NCI-H187 (cell line): ENCODE results near the gene ADAMTSL2.

ENCODE experiments used
- DNase-seq, 2 experiments: peaks; one replicate each; lab custom pipeline; 2025; lab: John Stamatoyannopoulos, UW

ADAMTSL2 gene

DNA sequence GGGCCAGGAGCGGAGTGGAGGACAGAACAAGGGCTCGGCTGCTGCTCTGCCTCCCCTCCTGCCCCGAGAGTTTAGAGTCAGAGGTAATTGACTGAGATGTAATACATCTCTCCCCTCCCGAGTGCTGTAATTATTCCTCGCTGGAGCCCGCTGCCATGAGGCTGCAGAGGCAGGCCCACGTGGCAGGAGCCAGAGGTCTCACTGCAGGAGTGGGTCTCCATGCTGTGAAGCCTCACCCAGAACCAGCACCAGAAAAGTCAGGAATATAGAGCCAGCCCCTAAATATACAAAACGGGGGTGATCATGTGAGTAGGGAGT, 72.2 kb downstream of the ADAMTSL2 start:
- no peak for DNase-seq

GRCh38 chr9:133607381-133607780, 72.9 kb downstream of the ADAMTSL2 start:
- no peak for DNase-seq

- DNase-seq, result no peak
Measured at GRCh38 chr9:133607976-133608375, 73.5 kb downstream of the ADAMTSL2 start.

DNA sequence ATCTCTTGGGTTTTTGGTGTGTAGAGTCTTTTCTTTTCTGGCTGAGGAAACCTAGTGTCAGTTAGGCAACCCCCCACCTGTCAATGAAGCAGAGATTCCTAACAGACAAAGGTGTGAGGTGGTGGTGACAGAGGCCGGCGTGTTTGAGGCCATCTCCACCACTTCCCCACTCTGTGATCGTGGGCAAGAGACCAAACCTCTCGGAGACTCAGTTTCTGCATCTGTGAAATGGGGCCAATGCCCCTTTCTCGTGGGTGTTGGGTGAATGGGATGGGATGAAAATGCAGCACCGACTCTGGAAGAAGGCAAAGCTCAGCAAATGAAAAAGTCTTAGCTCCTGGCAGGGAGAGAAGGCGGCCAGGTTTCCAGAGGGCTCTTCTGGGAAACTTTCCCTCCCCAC, 73.9 kb downstream of the ADAMTSL2 start:
- DNase-seq, result no peak

DNA sequence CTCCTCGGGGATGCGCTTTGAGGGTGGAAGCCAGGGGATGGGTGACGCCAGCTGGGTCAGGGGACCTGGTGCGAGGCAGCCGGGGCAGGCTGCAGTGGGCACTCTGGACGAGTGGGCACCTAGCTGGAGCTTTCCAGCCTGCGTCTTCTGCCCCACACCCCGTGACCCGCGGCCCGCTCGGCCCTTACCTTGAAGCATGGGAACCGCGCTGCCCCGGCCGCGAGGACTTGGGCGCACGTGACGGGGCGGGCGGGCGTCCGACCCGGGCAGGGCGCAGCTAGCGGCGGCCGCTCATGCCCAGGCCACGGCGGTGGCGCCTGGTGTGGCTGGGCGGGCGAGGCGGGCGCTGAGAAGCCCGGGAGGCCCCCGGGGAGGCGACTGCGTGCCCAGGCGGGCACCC, 74.4 kb downstream of the ADAMTSL2 start:
- DNase-seq, result no peak

DNA sequence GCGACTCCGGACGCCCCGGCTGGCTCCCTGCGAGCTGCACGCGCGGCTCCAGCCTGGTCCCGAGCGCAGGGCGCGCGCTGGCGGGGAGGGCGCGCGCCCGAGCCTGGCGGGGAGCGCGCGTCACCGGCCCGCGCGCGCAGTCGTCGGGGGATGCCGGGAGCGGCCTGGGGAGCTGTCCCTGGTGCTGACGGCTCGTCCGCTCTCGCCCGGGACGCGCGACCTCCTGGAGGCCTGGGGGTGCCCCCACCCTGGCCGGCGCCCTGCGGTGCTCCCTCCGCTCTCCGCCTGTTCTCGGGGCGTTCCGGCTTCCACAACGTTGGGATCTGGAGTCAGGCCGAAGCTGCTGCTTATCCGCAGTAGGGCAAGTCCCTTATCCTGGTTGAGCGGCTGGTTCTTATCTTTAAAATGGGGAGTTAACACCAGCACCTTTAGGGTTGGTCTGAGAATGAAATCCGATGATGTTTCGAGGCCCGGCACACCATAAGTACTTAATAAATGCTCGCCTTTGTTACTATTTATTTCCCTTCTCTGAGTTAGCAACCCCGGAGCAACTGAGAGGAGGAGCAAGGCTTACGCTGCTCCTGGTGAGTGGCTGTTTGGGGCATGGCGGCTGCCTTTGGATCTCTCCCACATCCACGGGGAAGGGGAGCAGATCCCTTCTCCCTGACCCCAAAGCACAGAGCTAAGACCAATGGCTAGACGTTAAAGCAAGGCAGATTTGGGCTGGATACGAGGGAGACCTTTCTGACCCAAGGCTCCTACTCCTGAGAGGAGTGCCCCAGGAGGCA, 75.0 kb downstream of the ADAMTSL2 start, which contains the start of gene FAM163B:
Gene FAM163B (minus strand): TSS at position 79 of the 788 bp plus-strand sequence. CDS start 29,166 bp downstream, outside the sequence.
- no peak for DNase-seq

- DNase-seq, result no peak
Measured at GRCh38 chr9:133610845-133611244, 76.3 kb downstream of the ADAMTSL2 start.

- no peak for DNase-seq
Measured at GRCh38 chr9:133612051-133612450, 77.5 kb downstream of the ADAMTSL2 start.

- DNase-seq, result no peak
Measured at GRCh38 chr9:133612816-133613215, 78.3 kb downstream of the ADAMTSL2 start.

GRCh38 chr9:133613432-133613831, 78.9 kb downstream of the ADAMTSL2 start:
- no peak for DNase-seq

DNA sequence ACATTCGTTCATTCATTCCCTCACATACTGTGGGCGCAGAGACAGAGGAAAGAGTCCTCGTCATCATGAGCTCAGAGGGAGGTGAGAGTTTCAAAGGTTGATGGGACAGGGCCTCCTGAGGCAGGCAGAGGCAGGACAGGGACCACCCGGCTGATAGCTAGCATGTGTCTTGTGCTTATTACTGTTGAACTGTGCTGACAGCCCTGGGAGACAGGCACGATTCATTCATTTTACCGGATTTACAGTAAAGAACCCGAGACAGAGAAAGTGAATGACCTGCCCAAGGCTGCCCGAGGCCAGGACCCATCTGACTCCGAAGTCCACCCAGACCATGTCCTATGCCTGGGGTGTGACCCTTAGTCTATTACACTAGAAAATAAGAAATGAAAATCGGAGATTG, 79.6 kb downstream of the ADAMTSL2 start:
- DNase-seq, result no peak

DNA sequence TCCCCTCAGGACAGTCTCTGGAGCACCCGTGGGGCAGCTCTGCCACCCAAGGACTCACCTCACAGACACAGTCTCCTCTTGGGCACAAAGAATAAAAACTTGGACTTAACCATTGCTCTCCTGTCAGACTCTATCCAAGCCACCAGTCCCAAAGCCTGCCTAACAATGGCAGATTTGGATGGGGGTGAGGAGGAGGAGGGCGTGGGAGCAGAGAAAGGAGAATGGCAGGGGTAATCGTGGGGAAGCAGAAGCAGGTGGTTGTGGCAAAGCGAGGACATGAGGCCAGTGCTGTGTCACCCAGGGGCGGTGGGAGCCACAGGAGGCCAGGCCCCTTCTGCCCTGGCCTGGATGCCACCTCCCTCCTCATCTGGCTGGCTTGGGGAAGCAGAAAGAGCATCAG, 80.2 kb downstream of the ADAMTSL2 start:
- no peak for DNase-seq

DNA sequence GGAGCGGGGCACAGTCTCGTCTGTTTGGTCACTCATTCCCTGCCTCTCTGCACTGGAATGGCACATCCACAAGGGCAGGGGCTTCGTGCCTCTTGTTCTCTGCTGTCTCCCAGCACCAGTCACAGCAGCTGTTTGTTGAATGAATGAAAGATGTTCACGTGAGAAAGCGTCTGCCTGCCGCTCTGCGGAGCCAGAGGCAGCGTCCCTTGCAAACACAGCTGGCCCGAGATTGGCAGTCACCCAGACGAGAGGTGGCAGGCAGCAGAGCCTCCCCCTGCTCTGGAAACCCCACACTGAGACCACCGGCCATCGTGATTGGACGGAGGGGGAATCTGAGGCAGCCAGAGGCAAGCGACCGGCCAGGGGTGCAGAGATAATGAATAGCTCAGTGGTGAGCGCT, 80.7 kb downstream of the ADAMTSL2 start:
- DNase-seq, result no peak

GRCh38 chr9:133615606-133616188, 81.2 kb downstream of the ADAMTSL2 start:
- no peak for DNase-seq

- DNase-seq, result no peak
Measured at GRCh38 chr9:133616643-133617405, 82.3 kb downstream of the ADAMTSL2 start.

DNA sequence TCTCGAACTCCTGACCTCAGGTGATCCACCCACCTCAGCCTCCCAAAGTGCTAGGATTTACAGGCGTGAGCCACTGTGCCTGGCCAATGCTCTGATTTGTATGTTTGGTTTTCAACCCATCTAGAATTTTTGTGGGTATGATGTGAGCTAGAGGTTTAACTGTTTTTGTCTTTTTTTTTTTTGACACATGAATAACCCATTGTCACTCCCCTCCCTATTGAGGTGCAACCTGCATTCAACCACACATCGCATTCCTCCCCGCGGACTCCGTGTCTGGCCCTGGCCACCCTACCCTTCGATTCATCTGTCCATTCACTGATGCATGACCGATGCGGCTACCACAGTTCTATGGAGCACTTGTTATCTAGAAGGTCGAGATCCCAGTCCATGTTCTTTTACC, 84.2 kb downstream of the ADAMTSL2 start:
- no peak for DNase-seq

GRCh38 chr9:133619791-133620190, 85.3 kb downstream of the ADAMTSL2 start:
- DNase-seq, result no peak

GRCh38 chr9:133621725-133622267, 87.3 kb downstream of the ADAMTSL2 start:
- DNase-seq, result no peak

GRCh38 chr9:133622555-133622954, 88.1 kb downstream of the ADAMTSL2 start:
- DNase-seq, result no peak
